ENCODE measurements around the gene TUBD1. TPM values are rescaled to one million over a fixed set of nuclear protein-coding genes. Genes with fewer than 3 reads are reported as not detected.

TUBD1 gene
- polyA plus RNA-seq, 3 donors = 2.9 to 7.3 (median 3.9) TPM

GRCh38 chr17:59828478-59828760 lies 64.3 kb downstream of the TUBD1 start:
- H2AFZ ChIP-seq (ENCODE audit: insufficient read depth, low read depth, low read length, poor library complexity, severe bottlenecking) = no peak overlapping the region
- peaks cover 5% of the 10 kb centered on the region for H4K20me1 ChIP-seq (ENCODE audit: insufficient read depth, low read length)
- peaks cover 40 to 63% of the 10 kb centered on the region in 2 donors for H3K36me3 Mint-ChIP-seq
- WGBS (ENCODE audit: insufficient coverage) = no CpG with 5 or more reads among the region's 2 CpGs
- H3K27me3 ChIP-seq (ENCODE audit: control insufficient read depth in 2 of 2, insufficient read depth in 2 of 2, low read length in 2 of 2) = no peaks in the 10 kb centered on the region
- peak overlapping the region; percentile 65 for H3K4me2 ChIP-seq (replicated peaks; ENCODE audit: extremely low read depth, low read length, poor library complexity, severe bottlenecking)
- H3K4me3 ChIP-seq (replicated peaks in 1 of 3; ENCODE audit: low read depth in 2 of 3, low read length in 3 of 3) = peak overlapping the region in 1 of 3 experiments; percentile 61
- peaks cover 39% of the 10 kb centered on the region for H3K79me2 ChIP-seq (ENCODE audit: insufficient read depth, low read length)
- no peaks in the 10 kb centered on the region for H3K9me3 Mint-ChIP-seq
- peak overlapping the region in 1 of 2 donors; percentile 86 for H3K27ac ChIP-seq (ENCODE audit: low read depth in 1 of 2, low read length in 2 of 2)
- peaks cover 50% of the 10 kb centered on the region for H3K4me1 Mint-ChIP-seq
- intact Hi-C loops (cut with micrococcal nuclease) = loop anchor here (5.0 to 10.0 kb wide), 2 partner anchors 36 to 54 kb away; no protein-coding TSS in a partner anchor
- H3K4me3 Mint-ChIP-seq = no peak overlapping the region
- peak overlapping the region; percentile 86 to 95 (median 91) for H3K27ac Mint-ChIP-seq
- no peaks in the 10 kb centered on the region for H3K9me3 ChIP-seq (replicated peaks in 1 of 2; ENCODE audit: control insufficient read depth in 1 of 2, insufficient read depth in 1 of 2, low read length in 2 of 2)
- H3K27me3 Mint-ChIP-seq (ENCODE audit: low read depth in 3 of 3) = no peaks in the 10 kb centered on the region
- DNase-seq = no peak
- H3K9ac ChIP-seq (ENCODE audit: insufficient read depth, low read length, poor library complexity, severe bottlenecking) = peak overlapping the region; percentile 23
- H3K36me3 ChIP-seq (replicated peaks in 1 of 2; ENCODE audit: control insufficient read depth in 1 of 2, insufficient read depth in 2 of 2, low read length in 2 of 2) = peaks cover 11 to 27% of the 10 kb centered on the region in 2 donors
- TF ChIP-seq CTCF (IDR thresholded peaks at IDR 0.05) = no peak
- peaks cover 22 to 38% of the 10 kb centered on the region in 2 donors for H3K4me1 ChIP-seq (ENCODE audit: control insufficient read depth in 1 of 2, insufficient read depth in 2 of 2, low read length in 2 of 2)

GRCh38 chr17:59827721-59828477 lies 64.8 kb downstream of the TUBD1 start:
- intact Hi-C loops (cut with micrococcal nuclease) = loop anchor here (5.0 to 10.0 kb wide), 2 partner anchors 36 to 53 kb away; no protein-coding TSS in a partner anchor
- Histone ChIP-seq H3K9ac (ENCODE audit: insufficient read depth, low read length, poor library complexity, severe bottlenecking) (no peak overlapping the region), H3K4me1 (ENCODE audit: control insufficient read depth in 1 of 2, insufficient read depth in 2 of 2, low read length in 2 of 2) (peaks cover 22 to 38% of the 10 kb centered on the region in 2 donors), H3K27ac (ENCODE audit: low read depth in 1 of 2, low read length in 2 of 2) (peak overlapping the region in 1 of 2 donors; percentile 86), H3K27me3 (ENCODE audit: control insufficient read depth in 2 of 2, insufficient read depth in 2 of 2, low read length in 2 of 2) (no peaks in the 10 kb centered on the region), H3K4me3 (replicated peaks in 1 of 3; ENCODE audit: low read depth in 2 of 3, low read length in 3 of 3) (no peak overlapping the region), H3K36me3 (replicated peaks in 1 of 2; ENCODE audit: control insufficient read depth in 1 of 2, insufficient read depth in 2 of 2, low read length in 2 of 2) (peaks cover 13 to 32% of the 10 kb centered on the region in 2 donors), H4K20me1 (ENCODE audit: insufficient read depth, low read length) (peaks cover 5% of the 10 kb centered on the region), H3K79me2 (ENCODE audit: insufficient read depth, low read length) (peaks cover 39% of the 10 kb centered on the region), H3K4me2 (replicated peaks; ENCODE audit: extremely low read depth, low read length, poor library complexity, severe bottlenecking) (no peak overlapping the region), H3K9me3 (replicated peaks in 1 of 2; ENCODE audit: control insufficient read depth in 1 of 2, insufficient read depth in 1 of 2, low read length in 2 of 2) (no peaks in the 10 kb centered on the region), H2AFZ (ENCODE audit: insufficient read depth, low read depth, low read length, poor library complexity, severe bottlenecking) (no peak overlapping the region)
- no peak for TF ChIP-seq CTCF (IDR thresholded peaks at IDR 0.05)
- Mint-ChIP-seq H3K4me3 (no peak overlapping the region), H3K27me3 (ENCODE audit: low read depth in 3 of 3) (no peaks in the 10 kb centered on the region), H3K27ac (peak overlapping the region; percentile 45 to 95 (median 90)), H3K36me3 (peaks cover 40 to 64% of the 10 kb centered on the region in 2 donors), H3K4me1 (peaks cover 46% of the 10 kb centered on the region), H3K9me3 (no peaks in the 10 kb centered on the region)
- DNase-seq = no peak
- WGBS (ENCODE audit: insufficient coverage) = 71% methylated on average over 4 of the region's 5 CpGs
